ENCODE measurements around the gene SPSB1. TPM values are rescaled to one million over a fixed set of nuclear protein-coding genes. Genes with fewer than 3 reads are reported as not detected.

The SPSB1 gene
- polyA plus RNA-seq, 1 donor from 2014 or later = 1.4 TPM

- H3K27ac ChIP-seq (ENCODE audit: low read length) = no peak overlapping the region
- no peak overlapping the region for H3K4me2 ChIP-seq (ENCODE audit: low read length)
- no peaks in the 10 kb centered on the region for H3K9me2 ChIP-seq (ENCODE audit: insufficient read depth, low read length)
- H3K9ac ChIP-seq (ENCODE audit: low read length) = no peak overlapping the region
- no peak overlapping the region for H2AFZ ChIP-seq (ENCODE audit: low read depth, low read length)
- H3K36me3 ChIP-seq (ENCODE audit: insufficient read depth, low read length) = no peaks in the 10 kb centered on the region
- no peaks in the 10 kb centered on the region for H3K79me2 ChIP-seq (replicated peaks; ENCODE audit: insufficient read depth, low read length)
- H3F3A ChIP-seq (ENCODE audit: insufficient read depth, low read length, poor library complexity, severe bottlenecking) = no peaks in the 10 kb centered on the region
- peaks cover 4% of the 10 kb centered on the region for H3K9me3 ChIP-seq (ENCODE audit: low read length)
- H3K4me3 ChIP-seq (ENCODE audit: low read length) = peak overlapping the region; percentile 60
- TF ChIP-seq CTCF (IDR thresholded peaks at IDR 0.05; ENCODE audit: poor library complexity, severe bottlenecking) = no peak
- no peak for TF ChIP-seq RAD21 (conservative IDR thresholded peaks at IDR 0.05)
- TF ChIP-seq POLR2AphosphoS5 (IDR thresholded peaks at IDR 0.05) = no peak
- no peak for TF ChIP-seq EZH2 (IDR thresholded peaks at IDR 0.05; ENCODE audit: borderline replicate concordance, insufficient read depth, low read length, poor library complexity, severe bottlenecking)
- no peak for TF ChIP-seq MXI1 (conservative IDR thresholded peaks at IDR 0.05; ENCODE audit: poor library complexity, severe bottlenecking)
- no peak for TF ChIP-seq REST (IDR thresholded peaks at IDR 0.05; ENCODE audit: borderline replicate concordance)
- no peak for TF ChIP-seq TAF1 (IDR thresholded peaks at IDR 0.05; ENCODE audit: low read depth)
- no peak for TF ChIP-seq EP300 (conservative IDR thresholded peaks at IDR 0.05; ENCODE audit: poor library complexity, severe bottlenecking)
- TF ChIP-seq SMC3 (conservative IDR thresholded peaks at IDR 0.05; ENCODE audit: poor library complexity) = no peak
- no peaks in the 10 kb centered on the region for H4K20me1 ChIP-seq (ENCODE audit: insufficient read depth)
- H3K27me3 ChIP-seq (ENCODE audit: insufficient read depth, low read depth, low read length) = peaks cover 8% of the 10 kb centered on the region
These were observed 757 bp upstream of the SPSB1 start for GRCh38 chr1:9291914-9292360.

GRCh38 chr1:9293241-9293532 is 493 bp downstream of the SPSB1 start:
- no peak overlapping the region for H2AFZ ChIP-seq (ENCODE audit: low read depth, low read length)
- no peaks in the 10 kb centered on the region for H3F3A ChIP-seq (ENCODE audit: insufficient read depth, low read length, poor library complexity, severe bottlenecking)
- TF ChIP-seq TAF1 (IDR thresholded peaks at IDR 0.05; ENCODE audit: low read depth) = no peak
- no peak for TF ChIP-seq RAD21 (conservative IDR thresholded peaks at IDR 0.05)
- TF ChIP-seq MXI1 (conservative IDR thresholded peaks at IDR 0.05; ENCODE audit: poor library complexity, severe bottlenecking) = no peak
- TF ChIP-seq SMC3 (conservative IDR thresholded peaks at IDR 0.05; ENCODE audit: poor library complexity) = no peak
- TF ChIP-seq EP300 (conservative IDR thresholded peaks at IDR 0.05; ENCODE audit: poor library complexity, severe bottlenecking) = no peak
- no peak for TF ChIP-seq REST (IDR thresholded peaks at IDR 0.05; ENCODE audit: borderline replicate concordance)
- no peak for TF ChIP-seq EZH2 (IDR thresholded peaks at IDR 0.05; ENCODE audit: borderline replicate concordance, insufficient read depth, low read length, poor library complexity, severe bottlenecking)
- no peak for TF ChIP-seq POLR2AphosphoS5 (IDR thresholded peaks at IDR 0.05)
- no peak for TF ChIP-seq CTCF (IDR thresholded peaks at IDR 0.05; ENCODE audit: poor library complexity, severe bottlenecking)
- H4K20me1 ChIP-seq (ENCODE audit: insufficient read depth) = no peaks in the 10 kb centered on the region
- H3K36me3 ChIP-seq (ENCODE audit: insufficient read depth, low read length) = no peaks in the 10 kb centered on the region
- H3K79me2 ChIP-seq (replicated peaks; ENCODE audit: insufficient read depth, low read length) = no peaks in the 10 kb centered on the region
- H3K9me2 ChIP-seq (ENCODE audit: insufficient read depth, low read length) = no peaks in the 10 kb centered on the region
- H3K27me3 ChIP-seq (ENCODE audit: insufficient read depth, low read depth, low read length) = peaks cover 8% of the 10 kb centered on the region
- H3K9me3 ChIP-seq (ENCODE audit: low read length) = peaks cover under 1% of the 10 kb centered on the region
- H3K27ac ChIP-seq (ENCODE audit: low read length) = no peak overlapping the region
- H3K9ac ChIP-seq (ENCODE audit: low read length) = peak overlapping the region; percentile 47
- H3K4me2 ChIP-seq (ENCODE audit: low read length) = peak overlapping the region; percentile 65
- peak overlapping the region; percentile 68 for H3K4me3 ChIP-seq (ENCODE audit: low read length)

Measured in neural cell (in vitro differentiated cells).